H9 (cell line): ENCODE data around the gene B4GALT1. TPM values are rescaled to one million over a fixed set of nuclear protein-coding genes. Genes with fewer than 3 reads are reported as not detected.

Experiments
- DNase-seq: peaks from one replicate; pipeline ENCODE4 v3.0.0-alpha.2; 2017
- H2AFZ ChIP-seq: one replicate; pipeline ENCODE4 v1.6.1; 2013; ENCODE audit warnings: mild to moderate bottlenecking, low read length, control low read depth, moderate library complexity
- H2AK5ac ChIP-seq: 2 replicates; pipeline ENCODE4 v1.6.1; 2013; ENCODE audit warnings: low read length, control low read depth, mixed read lengths; ENCODE audit not compliant: insufficient read length
- H2BK120ac ChIP-seq: one replicate; pipeline ENCODE4 v1.6.1; 2013; ENCODE audit warnings: low read depth, mild to moderate bottlenecking, low read length, control low read depth, inconsistent platforms; ENCODE audit not compliant: poor library complexity, severe bottlenecking
- H2BK12ac ChIP-seq: 2 replicates; pipeline ENCODE4 v1.6.1; 2013; ENCODE audit warnings: low read length, control low read depth, mixed read lengths, low read depth; ENCODE audit not compliant: insufficient read length
- H2BK15ac ChIP-seq: 2 replicates; pipeline ENCODE4 v1.6.1; 2013; ENCODE audit warnings: low read depth, low read length, control low read depth
- H2BK20ac ChIP-seq: one replicate; pipeline ENCODE4 v1.6.1; 2013; ENCODE audit warnings: low read depth, mild to moderate bottlenecking, low read length, control low read depth, inconsistent platforms; ENCODE audit not compliant: poor library complexity, severe bottlenecking
- H2BK5ac ChIP-seq: 2 replicates; pipeline ENCODE4 v1.6.1; 2013; ENCODE audit warnings: low read length, control low read depth, mixed read lengths; ENCODE audit not compliant: insufficient read length
- H3K14ac ChIP-seq: 2 replicates; pipeline ENCODE4 v1.6.1; 2013; ENCODE audit warnings: low read length, control low read depth; ENCODE audit not compliant: insufficient read depth
- H3K18ac ChIP-seq: 2 replicates; pipeline ENCODE4 v1.6.1; 2013; ENCODE audit warnings: low read depth, mild to moderate bottlenecking, mixed read lengths, low read length, control low read depth; ENCODE audit not compliant: insufficient read length
- H3K23ac ChIP-seq: 2 replicates; pipeline ENCODE4 v1.6.1; 2013; ENCODE audit warnings: low read length, control low read depth, mixed read lengths, low read depth; ENCODE audit not compliant: insufficient read length
- H3K23me2 ChIP-seq: 2 replicates; pipeline ENCODE4 v1.6.1; 2013; ENCODE audit warnings: low read depth, mild to moderate bottlenecking, mixed read lengths, low read length, control low read depth; ENCODE audit not compliant: insufficient read length, poor library complexity, severe bottlenecking
- H3K27ac ChIP-seq: 2 replicates; pipeline ENCODE4 v1.5.1; 2013; ENCODE audit warnings: low read length, control low read depth, mixed read lengths, low read depth; ENCODE audit not compliant: insufficient read length
- H3K27me3 ChIP-seq: 2 replicates; pipeline ENCODE4 v1.6.1; 2013; ENCODE audit warnings: low read length, control low read depth, inconsistent platforms; ENCODE audit not compliant: insufficient read depth
- H3K4ac ChIP-seq: 2 replicates; pipeline ENCODE4 v1.6.1; 2013; ENCODE audit warnings: low read depth, mild to moderate bottlenecking, control low read depth, inconsistent platforms, low read length, moderate library complexity
- H3K4me1 ChIP-seq: 2 replicates; pipeline ENCODE4 v1.6.1; 2013; ENCODE audit warnings: low read length, control low read depth, inconsistent platforms; ENCODE audit not compliant: insufficient read depth
- H3K4me2 ChIP-seq: 2 replicates; pipeline ENCODE4 v1.6.1; 2013; ENCODE audit warnings: low read length, control low read depth, mixed read lengths; ENCODE audit not compliant: insufficient read length, insufficient read depth
- H3K56ac ChIP-seq: 2 replicates; pipeline ENCODE4 v1.6.1; 2013; ENCODE audit warnings: low read depth, mild to moderate bottlenecking, mixed read lengths, low read length, control low read depth; ENCODE audit not compliant: insufficient read length
- H3K79me1 ChIP-seq: 2 replicates; pipeline ENCODE4 v1.6.1; 2013; ENCODE audit warnings: low read depth, mild to moderate bottlenecking, moderate library complexity, low read length, control low read depth, inconsistent platforms; ENCODE audit not compliant: insufficient read depth, poor library complexity, severe bottlenecking
- H3K79me2 ChIP-seq: 2 replicates; pipeline ENCODE4 v1.6.1; 2013; ENCODE audit warnings: low read length, control low read depth, inconsistent platforms; ENCODE audit not compliant: insufficient read depth
- H3K9ac ChIP-seq: 2 replicates; pipeline ENCODE4 v1.6.1; 2013; ENCODE audit warnings: low read length, control low read depth, mixed read lengths; ENCODE audit not compliant: insufficient read length; ENCODE audit errors: extremely low read depth
- H3K9me3 ChIP-seq: one replicate; pipeline ENCODE4 v1.6.1; 2013; ENCODE audit warnings: low read depth, low read length, inconsistent platforms; ENCODE audit not compliant: control insufficient read depth
- H3T11ph ChIP-seq: one replicate; pipeline ENCODE4 v1.6.1; 2013; ENCODE audit warnings: mild to moderate bottlenecking, low read length, control low read depth, inconsistent platforms
- H4K20me1 ChIP-seq: one replicate; pipeline ENCODE4 v1.6.1; 2013; ENCODE audit not compliant: control insufficient read depth, insufficient read length, insufficient read depth
- H4K5ac ChIP-seq: 2 replicates; pipeline ENCODE4 v1.6.1; 2013; ENCODE audit warnings: low read depth, mild to moderate bottlenecking, mixed read lengths, low read length, control low read depth; ENCODE audit not compliant: insufficient read length
- H4K8ac ChIP-seq: replicated peaks from 2 replicates; pipeline ENCODE4 v1.6.1; 2013; ENCODE audit warnings: low read length, control low read depth, mixed read lengths, low read depth; ENCODE audit not compliant: insufficient read length
- H4K91ac ChIP-seq: 2 replicates; pipeline ENCODE4 v1.6.1; 2013; ENCODE audit warnings: low read depth, mild to moderate bottlenecking, moderate library complexity, mixed read lengths, low read length, control low read depth; ENCODE audit not compliant: insufficient read length
- H3K27ac Mint-ChIP-seq, 3 experiments: 2 replicates in 2 of 3; 3 replicates in 1 of 3; pipeline ENCODE4 v1.8.0; 2020 to 2021; ENCODE audit warnings: mixed read lengths in 3 of 3, mild to moderate bottlenecking in 1 of 3, moderate library complexity in 1 of 3
- H3K27me3 Mint-ChIP-seq: 2 replicates; pipeline ENCODE4 v1.8.0; 2021; ENCODE audit warnings: low read depth, mild to moderate bottlenecking, moderate library complexity, mixed read lengths
- H3K36me3 Mint-ChIP-seq, 3 experiments: 2 replicates in 2 of 3; 3 replicates in 1 of 3; pipeline ENCODE4 v1.8.0; 2020 to 2021; ENCODE audit warnings: low read depth in 3 of 3, mixed read lengths in 3 of 3; ENCODE audit not compliant: insufficient read depth in 1 of 3
- H3K4me1 Mint-ChIP-seq, 2 experiments: 2 replicates each; pipeline ENCODE4 v1.8.0; 2020; ENCODE audit warnings: mixed read lengths in 2 of 2
- H3K4me3 Mint-ChIP-seq, 2 experiments: 2 replicates in 1 of 2; 3 replicates in 1 of 2; pipeline ENCODE4 v1.8.0; 2020 to 2021; ENCODE audit warnings: mild to moderate bottlenecking in 2 of 2, mixed read lengths in 2 of 2, moderate library complexity in 1 of 2
- H3K9me3 Mint-ChIP-seq, 2 experiments: 2 replicates in 1 of 2; 3 replicates in 1 of 2; pipeline ENCODE4 v1.8.0; 2020; ENCODE audit warnings: mild to moderate bottlenecking in 2 of 2, mixed read lengths in 2 of 2, moderate library complexity in 1 of 2
- WGBS: extraction: QIAGEN DNeasy Blood & Tissue Kit; methylation state at CpG from one replicate; pipeline ENCODE4 v1.1.7; 2013; ENCODE audit warnings: missing lambda C conversion rate, low lambda C conversion rate, mixed read lengths; ENCODE audit not compliant: insufficient read length; ENCODE audit errors: extremely low coverage; 5-methylcytosine and 5-hydroxymethylcytosine counted together
- total RNA-seq: library from RNA; stranded (reverse); gene quantifications from 2 replicates; pipeline ENCODE4 v1.2.1, GENCODE V29; 2021
- TF ChIP-seq, protein P1 (sequence below): fragments of 200-600 bp; sonication (generic); conservative IDR thresholded peaks from 3 replicates; pipeline ENCODE4 v1.8.0; 2021; ENCODE audit warnings: antibody characterized with exemption, mild to moderate bottlenecking

The B4GALT1 gene
- total RNA-seq, 1 experiment from 2014 or later: 15.3 TPM

- no peak overlapping the region for H3K4me3 Mint-ChIP-seq
These were observed 55.5 kb downstream of the B4GALT1 start for GRCh38 chr9:33111631-33112030.

More at GRCh38 chr9:33111631-33112030, 55.5 kb downstream of the B4GALT1 start:
- Histone ChIP-seq H2BK120ac (no peak overlapping the region), H2BK12ac (no peak overlapping the region), H3K4ac (no peak overlapping the region), H4K5ac (no peak overlapping the region), H3K27ac (no peak overlapping the region), H3K79me2 (no peaks in the 10 kb centered on the region), H2BK20ac (no peak overlapping the region), H3K18ac (no peak overlapping the region), H3K9ac (no peak overlapping the region), H3K23ac (no peak overlapping the region), H2BK15ac (no peak overlapping the region), H4K20me1 (no peaks in the 10 kb centered on the region), H2AFZ (no peak overlapping the region), H3K9me3 (no peaks in the 10 kb centered on the region), H2BK5ac (no peak overlapping the region), H3K23me2 (no peaks in the 10 kb centered on the region), H2AK5ac (no peak overlapping the region), H3K4me2 (no peak overlapping the region), H3K27me3 (no peaks in the 10 kb centered on the region), H3T11ph (no peak overlapping the region), H3K56ac (no peak overlapping the region), H4K91ac (no peak overlapping the region), H3K14ac (no peak overlapping the region; the same call in 1 of the 2 replicates), H3K79me1 (no peaks in the 10 kb centered on the region), H4K8ac (no peak overlapping the region), H3K4me1 (no peaks in the 10 kb centered on the region; the same call in 1 of the 2 replicates)
- Mint-ChIP-seq H3K27me3 (no peaks in the 10 kb centered on the region), H3K9me3 (no peaks in the 10 kb centered on the region), H3K4me1 (peaks cover 19 to 29% of the 10 kb centered on the region in 2 experiments), H3K36me3 (no peaks in the 10 kb centered on the region; a peak in 1 of 7 replicates), H3K27ac (peak overlapping the region; percentile 20 to 87 (median 69))
- no CpG with 5 or more reads among the region's 5 CpGs for WGBS
- DNase-seq: no peak
- TF ChIP-seq, protein P1, sequence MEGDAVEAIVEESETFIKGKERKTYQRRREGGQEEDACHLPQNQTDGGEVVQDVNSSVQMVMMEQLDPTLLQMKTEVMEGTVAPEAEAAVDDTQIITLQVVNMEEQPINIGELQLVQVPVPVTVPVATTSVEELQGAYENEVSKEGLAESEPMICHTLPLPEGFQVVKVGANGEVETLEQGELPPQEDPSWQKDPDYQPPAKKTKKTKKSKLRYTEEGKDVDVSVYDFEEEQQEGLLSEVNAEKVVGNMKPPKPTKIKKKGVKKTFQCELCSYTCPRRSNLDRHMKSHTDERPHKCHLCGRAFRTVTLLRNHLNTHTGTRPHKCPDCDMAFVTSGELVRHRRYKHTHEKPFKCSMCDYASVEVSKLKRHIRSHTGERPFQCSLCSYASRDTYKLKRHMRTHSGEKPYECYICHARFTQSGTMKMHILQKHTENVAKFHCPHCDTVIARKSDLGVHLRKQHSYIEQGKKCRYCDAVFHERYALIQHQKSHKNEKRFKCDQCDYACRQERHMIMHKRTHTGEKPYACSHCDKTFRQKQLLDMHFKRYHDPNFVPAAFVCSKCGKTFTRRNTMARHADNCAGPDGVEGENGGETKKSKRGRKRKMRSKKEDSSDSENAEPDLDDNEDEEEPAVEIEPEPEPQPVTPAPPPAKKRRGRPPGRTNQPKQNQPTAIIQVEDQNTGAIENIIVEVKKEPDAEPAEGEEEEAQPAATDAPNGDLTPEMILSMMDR: no peak
